ENCODE data around the gene APEH. TPM values are rescaled to one million over a fixed set of nuclear protein-coding genes. Genes with fewer than 3 reads are reported as not detected.

The APEH gene
- total and polyA plus RNA-seq, 2 of the 13 experiments (the other 11 are each of a cell fraction or from before 2014, with no cell fraction given), result 116 to 130 TPM

- TF ChIP-seq ZBTB38 (CRISPR knock-in tag; IDR thresholded peaks at IDR 0.05), result no peak; the same call in 1 of the 2 replicates
- TF ChIP-seq, protein P1, sequence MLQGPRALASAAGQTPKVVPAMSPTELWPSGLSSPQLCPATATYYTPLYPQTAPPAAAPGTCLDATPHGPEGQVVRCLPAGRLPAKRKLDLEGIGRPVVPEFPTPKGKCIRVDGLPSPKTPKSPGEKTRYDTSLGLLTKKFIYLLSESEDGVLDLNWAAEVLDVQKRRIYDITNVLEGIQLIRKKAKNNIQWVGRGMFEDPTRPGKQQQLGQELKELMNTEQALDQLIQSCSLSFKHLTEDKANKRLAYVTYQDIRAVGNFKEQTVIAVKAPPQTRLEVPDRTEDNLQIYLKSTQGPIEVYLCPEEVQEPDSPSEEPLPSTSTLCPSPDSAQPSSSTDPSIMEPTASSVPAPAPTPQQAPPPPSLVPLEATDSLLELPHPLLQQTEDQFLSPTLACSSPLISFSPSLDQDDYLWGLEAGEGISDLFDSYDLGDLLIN (CRISPR knock-in tag; IDR thresholded peaks at IDR 0.05; ENCODE audit: borderline replicate concordance), result no peak
- TF ChIP-seq SOX6 (IDR thresholded peaks at IDR 0.05), result no peak
- TF ChIP-seq SOX6 (CRISPR knock-in tag; IDR thresholded peaks at IDR 0.05), result no peak
- no peak for TF ChIP-seq ZNF841 (CRISPR knock-in tag; IDR thresholded peaks at IDR 0.05; ENCODE audit: borderline replicate concordance)
- TF ChIP-seq, protein P2, sequence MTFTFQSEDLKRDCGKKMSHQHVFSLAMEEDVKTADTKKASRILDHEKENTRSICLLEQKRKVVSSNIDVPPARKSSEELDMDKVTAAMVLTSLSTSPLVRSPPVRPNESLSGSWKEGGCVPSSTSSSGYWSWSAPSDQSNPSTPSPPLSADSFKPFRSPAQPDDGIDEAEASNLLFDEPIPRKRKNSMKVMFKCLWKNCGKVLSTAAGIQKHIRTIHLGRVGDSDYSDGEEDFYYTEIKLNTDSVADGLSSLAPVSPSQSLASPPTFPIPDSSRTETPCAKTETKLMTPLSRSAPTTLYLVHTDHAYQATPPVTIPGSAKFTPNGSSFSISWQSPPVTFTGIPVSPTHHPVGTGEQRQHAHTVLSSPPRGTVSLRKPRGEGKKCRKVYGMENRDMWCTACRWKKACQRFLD (CRISPR knock-in tag; IDR thresholded peaks at IDR 0.05; ENCODE audit: borderline replicate concordance), result no peak
- TF ChIP-seq ZNF577 (CRISPR knock-in tag; IDR thresholded peaks at IDR 0.05; ENCODE audit: borderline replicate concordance, low read depth), result no peak
- TF ChIP-seq ZBTB8A (CRISPR knock-in tag; IDR thresholded peaks at IDR 0.05; ENCODE audit: borderline replicate concordance, low read depth), result no peak
- peak; percentile 52; the same call in 1 of the 2 replicates for TF ChIP-seq KAT8 (CRISPR knock-in tag; IDR thresholded peaks at IDR 0.05)
- no peak for TF ChIP-seq NFRKB (IDR thresholded peaks at IDR 0.05)
- TF ChIP-seq ZNF777 (CRISPR knock-in tag; IDR thresholded peaks at IDR 0.05), result no peak
- TF ChIP-seq, protein P3, sequence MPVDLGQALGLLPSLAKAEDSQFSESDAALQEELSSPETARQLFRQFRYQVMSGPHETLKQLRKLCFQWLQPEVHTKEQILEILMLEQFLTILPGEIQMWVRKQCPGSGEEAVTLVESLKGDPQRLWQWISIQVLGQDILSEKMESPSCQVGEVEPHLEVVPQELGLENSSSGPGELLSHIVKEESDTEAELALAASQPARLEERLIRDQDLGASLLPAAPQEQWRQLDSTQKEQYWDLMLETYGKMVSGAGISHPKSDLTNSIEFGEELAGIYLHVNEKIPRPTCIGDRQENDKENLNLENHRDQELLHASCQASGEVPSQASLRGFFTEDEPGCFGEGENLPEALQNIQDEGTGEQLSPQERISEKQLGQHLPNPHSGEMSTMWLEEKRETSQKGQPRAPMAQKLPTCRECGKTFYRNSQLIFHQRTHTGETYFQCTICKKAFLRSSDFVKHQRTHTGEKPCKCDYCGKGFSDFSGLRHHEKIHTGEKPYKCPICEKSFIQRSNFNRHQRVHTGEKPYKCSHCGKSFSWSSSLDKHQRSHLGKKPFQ (CRISPR knock-in tag; IDR thresholded peaks at IDR 0.05; ENCODE audit: insufficient replicate concordance), result no peak
- TF ChIP-seq MED13 (CRISPR knock-in tag; IDR thresholded peaks at IDR 0.05), result no peak
- TF ChIP-seq PCBP2 (optimal IDR thresholded peaks at IDR 0.05; ENCODE audit: low read depth, low read length, poor library complexity, severe bottlenecking), result no peak
- no peak for TF ChIP-seq ZNF652 (CRISPR knock-in tag; IDR thresholded peaks at IDR 0.05; ENCODE audit: borderline replicate concordance, low read depth)
- TF ChIP-seq IRF1 (CRISPR knock-in tag; IDR thresholded peaks at IDR 0.05; ENCODE audit: low read depth), result no peak
- TF ChIP-seq SRY (CRISPR knock-in tag; IDR thresholded peaks at IDR 0.05), result no peak
- no peak for TF ChIP-seq ZNF512B (CRISPR knock-in tag; IDR thresholded peaks at IDR 0.05; ENCODE audit: borderline replicate concordance)
- no peak for TF ChIP-seq GATA4 (IDR thresholded peaks at IDR 0.05; ENCODE audit: borderline replicate concordance, low read depth)
- TF ChIP-seq CAMTA2 (CRISPR knock-in tag; IDR thresholded peaks at IDR 0.05; ENCODE audit: borderline replicate concordance), result no peak
- TF ChIP-seq ZSCAN29 (CRISPR knock-in tag; conservative IDR thresholded peaks at IDR 0.05), result no peak
- no peak; the same call in 1 of the 2 replicates for TF ChIP-seq POLR2G (IDR thresholded peaks at IDR 0.05; ENCODE audit: low read depth, low read length)
- peak; percentile 29 for TF ChIP-seq THAP11 (CRISPR knock-in tag; IDR thresholded peaks at IDR 0.05)
These were observed 8.2 kb upstream of the APEH start (continued) for GRCh38 chr3:49665822-49666519.
